BLaER1 (cell line): ENCODE results near the gene SND1.

Experiments used
- H3K27ac ChIP-seq: shearing (Covaris generic); formaldehyde crosslinking; 2 replicates; pipeline ENCODE4 v1.8.1; 2022
- H3K27me3 ChIP-seq: shearing (Covaris generic); formaldehyde crosslinking; 2 replicates; pipeline ENCODE4 v1.8.1; 2022
- H3K36me3 ChIP-seq: shearing (Covaris generic); formaldehyde crosslinking; 2 replicates; pipeline ENCODE4 v1.8.1; 2022
- H3K4me1 ChIP-seq: shearing (Covaris generic); formaldehyde crosslinking; 2 replicates; pipeline ENCODE4 v1.8.1; 2022
- H3K4me2 ChIP-seq: shearing (Covaris generic); formaldehyde crosslinking; 2 replicates; pipeline ENCODE4 v1.8.1; 2022
- H3K4me3 ChIP-seq: shearing (Covaris generic); formaldehyde crosslinking; 2 replicates; pipeline ENCODE4 v1.8.1; 2022
- H3K9ac ChIP-seq: shearing (Covaris generic); formaldehyde crosslinking; 2 replicates; pipeline ENCODE4 v1.8.1; 2022
- H3K9me3 ChIP-seq: shearing (Covaris generic); formaldehyde crosslinking; 2 replicates; pipeline ENCODE4 v1.8.1; 2022
- H4K20me1 ChIP-seq: shearing (Covaris generic); formaldehyde crosslinking; 2 replicates; pipeline ENCODE4 v1.8.1; 2022
- Cebpa-rat ChIP-seq: shearing (Covaris generic); IDR thresholded peaks from 2 replicates; pipeline ENCODE4 v1.8.1; 2022

Gene SND1

GRCh38 chr7:128141683-128142195 is 489.7 kb downstream of the SND1 start:
- Histone ChIP-seq H3K36me3 (no peaks in the 10 kb centered on the region), H3K9me3 (peaks cover 20% of the 10 kb centered on the region), H3K4me2 (peak overlapping the region; percentile 60), H3K27me3 (no peaks in the 10 kb centered on the region), H4K20me1 (no peaks in the 10 kb centered on the region), H3K4me1 (peaks cover 19% of the 10 kb centered on the region), H3K27ac (no peak overlapping the region), H3K9ac (no peak overlapping the region), H3K4me3 (no peak overlapping the region)
- no peak for TF ChIP-seq Cebpa-rat
